Karpas-422 (cell line): Measurements from ENCODE around the gene PLG. TPM values are rescaled to one million over a fixed set of nuclear protein-coding genes. Genes with fewer than 3 reads are reported as not detected.
"Not testable (repeated sequence)": the region's sequence is repeated elsewhere in the genome, so short reads cannot be mapped to it uniquely, and the experiment has no call there.

Experiments
- DNase-seq: peaks from one replicate; pipeline ENCODE4 v3.0.0-alpha.2; 2015
- H2AFZ ChIP-seq: fragments of 200-600 bp; sonication (generic); 2 replicates; pipeline ENCODE4 v1.6.1; 2014; ENCODE audit warnings: antibody characterized with exemption, low read length, mixed read lengths
- H3K27ac ChIP-seq: fragments of 200-600 bp; sonication (generic); 2 replicates; pipeline ENCODE4 v1.5.1; 2014; ENCODE audit warnings: mild to moderate bottlenecking, low read length, moderate library complexity
- H3K27me3 ChIP-seq: fragments of 200-600 bp; sonication (generic); 2 replicates; pipeline ENCODE4 v1.6.1; 2014; ENCODE audit warnings: low read length, mixed read lengths
- H3K36me3 ChIP-seq: fragments of 200-600 bp; sonication (generic); 2 replicates; pipeline ENCODE4 v1.6.1; 2014; ENCODE audit warnings: low read length, mixed read lengths; ENCODE audit not compliant: insufficient read depth
- H3K4me1 ChIP-seq: fragments of 200-600 bp; sonication (generic); 2 replicates; pipeline ENCODE4 v1.6.1; 2014; ENCODE audit warnings: mild to moderate bottlenecking, low read length, mixed read lengths
- H3K4me2 ChIP-seq: fragments of 200-600 bp; sonication (generic); 2 replicates; pipeline ENCODE4 v1.6.1; 2014; ENCODE audit warnings: low read length, low read depth, mild to moderate bottlenecking; ENCODE audit not compliant: poor library complexity, severe bottlenecking
- H3K4me3 ChIP-seq: fragments of 200-600 bp; sonication (generic); 2 replicates; pipeline ENCODE4 v1.5.1; 2014; ENCODE audit warnings: mild to moderate bottlenecking, antibody characterized with exemption, low read length, mixed read lengths
- H3K79me2 ChIP-seq: fragments of 200-600 bp; sonication (generic); 2 replicates; pipeline ENCODE4 v1.6.1; 2014; ENCODE audit warnings: mild to moderate bottlenecking, low read length, mixed read lengths
- H3K9ac ChIP-seq: fragments of 200-600 bp; sonication (generic); 2 replicates; pipeline ENCODE4 v1.6.0; 2014; ENCODE audit warnings: low read length
- H3K9me2 ChIP-seq: fragments of 200-600 bp; sonication (generic), shearing (Covaris generic); replicated peaks from 2 replicates; pipeline ENCODE4 v1.6.0; 2014; ENCODE audit warnings: mild to moderate bottlenecking, low read length, moderate library complexity; ENCODE audit not compliant: insufficient read depth
- H3K9me3 ChIP-seq: fragments of 300-700, 200-600 bp; sonication (generic); 2 replicates; pipeline ENCODE4 v1.6.1; 2014; ENCODE audit warnings: low read length, mixed read lengths
- H4K20me1 ChIP-seq: fragments of 200-600 bp; sonication (generic); 2 replicates; pipeline ENCODE4 v1.6.1; 2014; ENCODE audit warnings: mild to moderate bottlenecking, antibody characterized with exemption, low read length, low read depth; ENCODE audit not compliant: insufficient read depth
- total RNA-seq: library from RNA; depleted of rRNA; stranded (reverse); fragments of >200 nt; shearing (Covaris generic); gene quantifications from 2 replicates; pipeline ENCODE4 v1.2.3, GENCODE V29; 2014; ENCODE audit warnings: low replicate concordance

PLG gene
- total RNA-seq, 1 experiment from 2014 or later = not detected

DNA sequence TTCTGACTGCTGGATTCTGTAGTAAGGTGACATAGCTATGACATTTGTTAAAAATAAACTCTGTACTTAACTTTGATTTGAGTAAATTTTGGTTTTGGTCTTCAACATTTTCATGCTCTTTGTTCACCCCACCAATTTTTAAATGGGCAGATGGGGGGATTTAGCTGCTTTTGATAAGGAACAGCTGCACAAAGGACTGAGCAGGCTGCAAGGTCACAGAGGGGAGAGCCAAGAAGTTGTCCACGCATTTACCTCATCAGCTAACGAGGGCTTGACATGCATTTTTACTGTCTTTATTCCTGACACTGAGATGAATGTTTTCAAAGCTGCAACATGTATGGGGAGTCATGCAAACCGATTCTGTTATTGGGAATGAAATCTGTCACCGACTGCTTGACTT, 51.2 kb downstream of the PLG start:
- not testable (repeated sequence) for H3K9me3 ChIP-seq, H3K27ac ChIP-seq, H4K20me1 ChIP-seq, H3K9ac ChIP-seq, H3K27me3 ChIP-seq, H3K4me3 ChIP-seq, H3K36me3 ChIP-seq, H3K4me2 ChIP-seq, H3K9me2 ChIP-seq, H3K4me1 ChIP-seq, H3K79me2 ChIP-seq, H2AFZ ChIP-seq
- DNase-seq = peak; percentile 38

DNA sequence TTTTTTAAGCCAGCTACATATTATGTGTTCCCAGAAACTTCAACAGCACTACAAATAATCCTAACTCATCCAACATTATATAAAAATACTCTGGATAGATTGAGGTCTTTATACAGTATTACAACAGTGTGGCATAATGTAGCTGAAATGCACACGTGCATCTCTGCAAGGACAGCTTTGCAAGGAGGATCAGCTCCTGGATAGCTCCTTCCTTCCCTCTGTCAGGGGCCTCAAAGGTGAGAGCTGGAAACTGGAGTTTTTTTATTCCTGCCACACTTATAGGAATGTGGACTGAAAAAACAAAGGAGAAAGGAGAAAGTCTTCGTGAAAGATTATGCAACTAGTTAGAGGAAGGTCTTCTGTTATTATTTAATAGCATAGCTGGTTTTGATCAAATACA, 53.1 kb downstream of the PLG start:
- peaks cover 3% of the 10 kb centered on the region; the same call in 1 of the 2 replicates for H3K4me1 ChIP-seq
- H2AFZ ChIP-seq = no peak overlapping the region
- no peaks in the 10 kb centered on the region for H3K27me3 ChIP-seq
- H3K4me2 ChIP-seq = no peak overlapping the region
- H3K9me2 ChIP-seq = no peaks in the 10 kb centered on the region
- DNase-seq = no peak
- no peaks in the 10 kb centered on the region for H3K9me3 ChIP-seq
- H3K9ac ChIP-seq = no peak overlapping the region
- H4K20me1 ChIP-seq = no peaks in the 10 kb centered on the region
- H3K4me3 ChIP-seq = no peak overlapping the region
- no peaks in the 10 kb centered on the region for H3K79me2 ChIP-seq
- H3K36me3 ChIP-seq = no peaks in the 10 kb centered on the region
- H3K27ac ChIP-seq = no peak overlapping the region

DNA sequence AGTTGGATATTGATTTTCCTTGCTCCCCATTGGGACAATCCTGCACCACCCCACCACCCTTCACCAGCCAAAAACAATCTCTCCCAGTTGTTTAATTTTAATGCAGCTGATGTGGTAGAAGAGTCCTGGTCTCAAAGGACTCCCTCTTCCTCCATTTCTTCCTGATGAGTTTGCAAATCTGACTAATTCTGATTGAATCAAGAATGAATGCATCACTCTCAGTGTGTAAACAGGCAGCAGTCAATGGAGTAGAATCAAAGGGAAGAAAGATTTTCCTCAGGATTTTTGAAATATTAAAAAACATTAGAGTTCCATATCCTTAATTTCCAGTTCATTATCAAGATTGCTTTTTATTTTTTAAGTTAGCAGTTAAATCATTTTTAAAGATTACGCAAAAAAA, 54.0 kb downstream of the PLG start:
- no peak for DNase-seq
- H3K36me3 ChIP-seq = no peaks in the 10 kb centered on the region
- no peaks in the 10 kb centered on the region for H3K27me3 ChIP-seq
- no peaks in the 10 kb centered on the region for H3K79me2 ChIP-seq
- H4K20me1 ChIP-seq = no peaks in the 10 kb centered on the region
- H3K9me2 ChIP-seq = no peaks in the 10 kb centered on the region
- no peak overlapping the region for H3K9ac ChIP-seq
- no peak overlapping the region for H3K4me3 ChIP-seq
- no peak overlapping the region for H3K27ac ChIP-seq
- H3K9me3 ChIP-seq = no peaks in the 10 kb centered on the region
- peaks cover 3% of the 10 kb centered on the region; the same call in 1 of the 2 replicates for H3K4me1 ChIP-seq
- no peak overlapping the region for H3K4me2 ChIP-seq
- H2AFZ ChIP-seq = no peak overlapping the region

DNA sequence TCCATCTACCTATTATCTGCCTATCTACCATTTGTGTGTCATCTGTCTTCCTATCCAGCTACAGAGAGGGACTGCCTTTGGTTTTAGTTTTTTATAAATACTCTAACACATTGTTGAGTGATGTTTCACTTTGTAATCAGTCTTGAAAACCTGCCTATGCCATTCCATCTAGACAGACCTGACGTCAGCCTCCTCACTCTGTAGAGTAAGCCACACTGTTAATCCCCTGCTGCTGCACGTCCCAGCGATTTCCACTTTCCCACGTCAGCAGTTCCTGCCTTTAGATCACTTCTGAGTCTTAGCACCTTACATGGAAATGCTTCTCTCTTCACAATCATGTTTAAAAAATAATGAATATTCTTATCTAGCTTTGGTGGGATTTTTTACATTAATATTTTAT, 54.8 kb downstream of the PLG start:
- no peak overlapping the region for H3K4me2 ChIP-seq
- H3K27ac ChIP-seq = no peak overlapping the region
- H3K36me3 ChIP-seq = no peaks in the 10 kb centered on the region
- DNase-seq = no peak
- H2AFZ ChIP-seq = no peak overlapping the region
- no peaks in the 10 kb centered on the region for H3K27me3 ChIP-seq
- H3K79me2 ChIP-seq = no peaks in the 10 kb centered on the region
- no peaks in the 10 kb centered on the region for H3K9me2 ChIP-seq
- H4K20me1 ChIP-seq = no peaks in the 10 kb centered on the region
- peaks cover 3% of the 10 kb centered on the region; the same call in 1 of the 2 replicates for H3K4me1 ChIP-seq
- H3K9me3 ChIP-seq = no peaks in the 10 kb centered on the region
- no peak overlapping the region for H3K4me3 ChIP-seq
- H3K9ac ChIP-seq = no peak overlapping the region

DNA sequence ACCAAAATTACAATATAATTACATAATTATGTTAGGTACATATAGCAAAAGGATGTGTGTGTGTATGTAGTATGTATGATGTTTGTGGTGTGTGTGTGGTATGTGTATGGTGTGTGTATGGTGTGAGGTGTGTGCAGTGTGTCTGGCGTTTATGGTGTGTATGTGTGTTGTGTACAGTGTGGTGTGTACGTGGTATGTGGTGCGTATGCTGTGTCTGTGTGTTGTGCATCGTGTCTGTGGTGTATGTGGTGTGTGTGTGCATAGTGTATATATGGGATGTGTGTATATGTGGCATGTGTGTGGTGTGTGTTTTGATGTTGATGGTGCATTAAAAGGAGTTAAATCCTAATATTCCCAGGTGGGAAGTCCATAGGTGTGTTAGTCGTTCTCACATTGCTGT, 62.8 kb downstream of the PLG start:
- DNase-seq = no peak
- Histone ChIP-seq H3K4me2 (no peak overlapping the region), H3K27ac (no peak overlapping the region), H3K4me3 (no peak overlapping the region), H3K4me1 (peaks cover 14% of the 10 kb centered on the region), H3K9ac (no peak overlapping the region), H4K20me1 (no peaks in the 10 kb centered on the region), H2AFZ (no peak overlapping the region), H3K9me2 (no peaks in the 10 kb centered on the region), H3K27me3 (peaks cover 2% of the 10 kb centered on the region; the same call in 1 of the 2 replicates), H3K9me3 (no peaks in the 10 kb centered on the region), H3K79me2 (no peaks in the 10 kb centered on the region), H3K36me3 (no peaks in the 10 kb centered on the region)

DNA sequence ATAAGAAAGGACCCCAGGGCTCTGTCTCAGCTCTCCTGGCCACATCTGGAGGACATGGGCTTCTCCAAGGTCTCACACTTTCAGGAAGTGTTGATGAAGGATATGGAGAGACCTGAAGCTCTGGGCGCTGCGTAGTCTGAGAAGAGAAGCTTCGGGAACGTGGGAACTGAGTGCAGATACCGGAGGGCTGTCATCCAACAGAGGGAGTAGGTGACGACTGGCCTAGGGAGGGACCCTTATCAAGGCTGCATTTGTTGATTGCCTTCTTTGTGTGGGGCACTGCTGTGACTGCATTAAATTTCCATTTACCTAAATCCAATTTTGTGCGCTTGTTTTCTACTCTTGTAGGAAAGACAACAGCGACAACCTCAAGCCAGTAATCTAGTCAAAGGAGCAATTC, 63.4 kb downstream of the PLG start:
- Histone ChIP-seq H3K9ac (no peak overlapping the region), H3K9me2 (no peaks in the 10 kb centered on the region), H3K4me2 (no peak overlapping the region), H3K4me1 (peaks cover 14% of the 10 kb centered on the region), H3K27ac (no peak overlapping the region), H3K27me3 (peaks cover 2% of the 10 kb centered on the region; the same call in 1 of the 2 replicates), H3K9me3 (no peaks in the 10 kb centered on the region), H4K20me1 (no peaks in the 10 kb centered on the region), H3K36me3 (no peaks in the 10 kb centered on the region), H3K4me3 (no peak overlapping the region), H2AFZ (no peak overlapping the region), H3K79me2 (no peaks in the 10 kb centered on the region)
- DNase-seq = no peak

DNA sequence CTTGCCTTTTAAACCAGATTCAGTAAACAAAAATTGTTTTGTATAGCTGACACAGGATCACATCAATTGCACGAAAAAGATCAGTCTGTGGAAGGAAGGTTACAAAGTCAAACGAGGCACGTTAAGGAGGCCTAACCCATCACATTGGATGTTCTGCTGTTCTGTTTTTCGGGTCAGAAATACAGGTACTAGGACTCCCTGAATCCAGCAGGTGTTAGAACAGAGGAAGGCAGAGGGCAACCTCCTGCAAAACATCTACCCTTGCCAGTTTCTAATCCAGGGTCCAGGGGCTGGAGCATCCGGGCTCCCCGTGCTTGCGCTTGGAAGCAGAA, 64.6 kb downstream of the PLG start:
- Histone ChIP-seq H2AFZ (no peak overlapping the region), H3K4me1 (peaks cover 14% of the 10 kb centered on the region), H3K9ac (no peak overlapping the region), H3K9me2 (no peaks in the 10 kb centered on the region), H3K36me3 (no peaks in the 10 kb centered on the region), H3K4me2 (no peak overlapping the region), H3K27ac (no peak overlapping the region), H4K20me1 (no peaks in the 10 kb centered on the region), H3K4me3 (no peak overlapping the region), H3K27me3 (peaks cover 2% of the 10 kb centered on the region; the same call in 1 of the 2 replicates), H3K9me3 (no peaks in the 10 kb centered on the region), H3K79me2 (no peaks in the 10 kb centered on the region)
- DNase-seq = no peak

DNA sequence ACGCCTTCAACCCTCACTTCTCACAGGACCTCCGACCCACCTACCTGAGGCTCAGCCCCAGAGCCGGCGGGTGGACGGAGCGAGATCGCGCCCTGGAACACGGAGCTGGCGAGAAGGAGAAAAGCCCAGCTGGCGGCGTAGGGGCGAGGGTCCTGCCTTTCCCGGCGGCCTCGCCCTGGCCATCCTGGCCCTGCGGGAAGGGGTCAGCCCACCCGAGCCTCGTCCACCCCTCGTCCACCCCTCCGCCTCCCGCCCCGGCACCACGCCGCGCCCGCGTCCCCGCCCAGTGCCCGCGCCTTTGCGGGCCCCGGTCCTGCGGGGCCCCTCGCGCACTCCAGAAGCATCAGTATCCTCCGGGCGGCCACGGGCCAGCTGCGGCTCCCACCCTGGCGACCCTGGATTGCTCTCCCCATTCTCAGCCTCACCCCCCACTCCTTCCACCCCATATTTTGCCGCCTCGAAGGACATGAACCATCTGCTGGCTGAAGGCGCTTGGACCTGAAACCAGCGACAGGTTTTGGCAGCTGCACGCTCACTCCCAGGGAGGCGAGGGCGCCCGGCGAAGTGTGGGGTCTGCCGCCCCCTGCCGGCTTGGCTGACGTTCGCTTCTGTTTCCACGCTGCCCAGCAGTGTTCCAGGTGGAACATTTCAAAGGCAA, 65.1 kb downstream of the PLG start:
- H4K20me1 ChIP-seq = no peaks in the 10 kb centered on the region
- no peak overlapping the region for H3K4me3 ChIP-seq
- H3K9me2 ChIP-seq = no peaks in the 10 kb centered on the region
- no peaks in the 10 kb centered on the region for H3K9me3 ChIP-seq
- H3K4me1 ChIP-seq = peaks cover 14% of the 10 kb centered on the region
- H3K27ac ChIP-seq = no peak overlapping the region
- no peaks in the 10 kb centered on the region for H3K36me3 ChIP-seq
- no peak overlapping the region for H2AFZ ChIP-seq
- no peak overlapping the region for H3K4me2 ChIP-seq
- H3K27me3 ChIP-seq = peaks cover 2% of the 10 kb centered on the region; the same call in 1 of the 2 replicates
- peak; percentile 63 for DNase-seq
- no peak overlapping the region for H3K9ac ChIP-seq
- H3K79me2 ChIP-seq = no peaks in the 10 kb centered on the region
